HepG2 (cell line): ENCODE measurements around the gene SIRT7. TPM values are rescaled to one million over a fixed set of nuclear protein-coding genes. Genes with fewer than 3 reads are reported as not detected.

Source experiments
- ARID4A ChIP-seq: sonication (generic); formaldehyde crosslinking; IDR thresholded peaks from 2 replicates; pipeline ENCODE4 v1.5.0; 2020; ENCODE audit warnings: mild to moderate bottlenecking, missing genetic modification reagents, borderline replicate concordance
- ARID5B ChIP-seq: IDR thresholded peaks from 2 replicates; pipeline ENCODE4 v1.4.0; 2020; ENCODE audit warnings: mild to moderate bottlenecking, missing genetic modification reagents
- DMTF1 ChIP-seq: sonication (generic); formaldehyde crosslinking; IDR thresholded peaks from 2 replicates; pipeline ENCODE4 v1.4.0; 2020; ENCODE audit warnings: mild to moderate bottlenecking, missing genetic modification reagents
- EED ChIP-seq: sonication (generic); formaldehyde crosslinking; IDR thresholded peaks from 2 replicates; pipeline ENCODE4 v1.5.0; 2020; ENCODE audit warnings: mild to moderate bottlenecking, missing genetic modification reagents
- GTF2F1 ChIP-seq: fragments of 150-350 bp; IDR thresholded peaks from 2 replicates; pipeline ENCODE4 v1.6.1; 2014; ENCODE audit warnings: low read length
- KAT7 ChIP-seq: IDR thresholded peaks from 2 replicates; pipeline ENCODE4 v1.6.1; 2018; ENCODE audit warnings: borderline replicate concordance, missing compliant biosample characterization
- MXI1 ChIP-seq: IDR thresholded peaks from 3 replicates; pipeline ENCODE4 v1.6.1; 2012; ENCODE audit warnings: low read depth, low read length, inconsistent platforms, borderline replicate concordance
- RFXAP ChIP-seq: sonication (generic); formaldehyde crosslinking; IDR thresholded peaks from 2 replicates; pipeline ENCODE4 v1.4.0; 2020; ENCODE audit warnings: missing genetic modification reagents, borderline replicate concordance
- ZNF749 ChIP-seq: sonication (generic); formaldehyde crosslinking; IDR thresholded peaks from 2 replicates; pipeline ENCODE4 v1.8.0; 2022; ENCODE audit warnings: mild to moderate bottlenecking, missing genetic modification reagents, moderate library complexity, borderline replicate concordance
- ZNF816 ChIP-seq: sonication (generic); formaldehyde crosslinking; IDR thresholded peaks from 2 replicates; pipeline ENCODE4 v1.8.0; 2022; ENCODE audit warnings: missing genetic modification reagents, mild to moderate bottlenecking, borderline replicate concordance
- ZSCAN30 ChIP-seq: sonication (generic); formaldehyde crosslinking; IDR thresholded peaks from 2 replicates; pipeline ENCODE4 v1.5.0; 2020; ENCODE audit warnings: mild to moderate bottlenecking, missing genetic modification reagents
- polyA plus RNA-seq, 8 experiments: library from polyadenylated mRNA; depleted of rRNA in 3 of 8; stranded (reverse) in 7 of 8; unstranded in 1 of 8; fragments of >200 nt; fragmentation: Illumina TruSeq in 4 of 8; extraction: Trizol in 4 of 8; gene quantifications; 2 replicates each; pipeline versions ENCODE4 v1.2.1 to v1.2.3, GENCODE V29; 2011 to 2016; ENCODE audit warnings: low read depth in 4 of 8, missing spikeins in 1 of 8, mixed read lengths in 1 of 8; ENCODE audit not compliant: insufficient read depth in 1 of 8
- total RNA-seq, 5 experiments: library from RNA; depleted of rRNA; stranded (reverse); fragments of >200 nt; fragmentation: Illumina TruSeq; extraction: Trizol; gene quantifications; 2 replicates each; pipeline ENCODE4 v1.2.3, GENCODE V29; 2016; ENCODE audit warnings: low read depth in 1 of 5
- TF ChIP-seq, protein P1 (sequence below): sonication (generic); formaldehyde crosslinking; IDR thresholded peaks from 2 replicates; pipeline ENCODE4 v1.5.0; 2020; ENCODE audit warnings: mild to moderate bottlenecking, missing genetic modification reagents
- TF ChIP-seq, protein P2 (sequence below): sonication (generic); formaldehyde crosslinking; IDR thresholded peaks from 2 replicates; pipeline ENCODE4 v1.8.0; 2022; ENCODE audit warnings: missing genetic modification reagents, mild to moderate bottlenecking, inconsistent platforms, borderline replicate concordance

SIRT7 gene
- total and polyA plus RNA-seq, 2 of the 13 experiments (the other 11 are each of a cell fraction or from before 2014, with no cell fraction given), result 8.3 to 24.8 TPM

DNA sequence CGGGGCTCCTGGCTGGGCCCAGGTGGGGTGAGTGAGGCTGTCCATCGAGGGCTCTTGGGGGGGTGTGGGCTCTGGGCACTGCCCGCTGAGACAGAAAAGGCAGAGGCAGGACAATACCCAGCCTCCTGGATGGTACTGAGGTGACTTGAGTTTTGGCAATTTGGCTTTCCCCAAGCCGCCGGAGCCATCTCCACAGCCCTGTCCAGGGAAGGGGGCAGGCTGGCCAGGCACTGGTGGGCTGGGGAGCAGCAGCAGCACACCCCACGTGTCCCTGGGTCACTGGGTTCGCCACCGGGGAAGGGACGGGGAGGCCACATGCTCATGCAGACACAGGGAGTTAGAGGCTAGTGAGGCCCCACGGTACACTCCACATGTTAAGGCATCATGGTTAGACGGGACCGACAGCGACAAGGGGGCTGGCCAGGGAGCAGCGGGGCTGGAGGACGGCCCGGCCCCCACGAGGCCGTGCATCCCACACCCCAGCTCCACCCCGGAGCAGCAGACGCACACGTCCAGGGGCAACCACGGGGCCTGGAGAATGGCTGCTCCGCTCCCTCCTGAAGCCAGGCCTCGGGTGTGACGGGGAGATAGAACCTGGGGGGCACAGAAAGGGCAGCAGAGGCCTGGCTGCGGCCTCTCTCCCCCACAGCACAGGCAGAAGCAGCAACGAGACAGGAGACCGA is 49.8 kb downstream of the SIRT7 start (continued):
- TF ChIP-seq ARID5B (CRISPR knock-in tag) (no peak), MXI1 (peak; percentile 26; the same call in 1 of the 3 replicates), GTF2F1 (no peak), KAT7 (CRISPR knock-in tag) (no peak), ARID4A (CRISPR knock-in tag) (no peak), DMTF1 (no peak), EED (CRISPR knock-in tag) (peak; percentile 90), ZNF816 (0 out of 2 replicates have a peak, but pooled peaks have one; percentile 20), ZSCAN30 (CRISPR knock-in tag) (no peak), ZNF749 (peak; percentile 87), RFXAP (CRISPR knock-in tag) (no peak)
- TF ChIP-seq, protein P1, sequence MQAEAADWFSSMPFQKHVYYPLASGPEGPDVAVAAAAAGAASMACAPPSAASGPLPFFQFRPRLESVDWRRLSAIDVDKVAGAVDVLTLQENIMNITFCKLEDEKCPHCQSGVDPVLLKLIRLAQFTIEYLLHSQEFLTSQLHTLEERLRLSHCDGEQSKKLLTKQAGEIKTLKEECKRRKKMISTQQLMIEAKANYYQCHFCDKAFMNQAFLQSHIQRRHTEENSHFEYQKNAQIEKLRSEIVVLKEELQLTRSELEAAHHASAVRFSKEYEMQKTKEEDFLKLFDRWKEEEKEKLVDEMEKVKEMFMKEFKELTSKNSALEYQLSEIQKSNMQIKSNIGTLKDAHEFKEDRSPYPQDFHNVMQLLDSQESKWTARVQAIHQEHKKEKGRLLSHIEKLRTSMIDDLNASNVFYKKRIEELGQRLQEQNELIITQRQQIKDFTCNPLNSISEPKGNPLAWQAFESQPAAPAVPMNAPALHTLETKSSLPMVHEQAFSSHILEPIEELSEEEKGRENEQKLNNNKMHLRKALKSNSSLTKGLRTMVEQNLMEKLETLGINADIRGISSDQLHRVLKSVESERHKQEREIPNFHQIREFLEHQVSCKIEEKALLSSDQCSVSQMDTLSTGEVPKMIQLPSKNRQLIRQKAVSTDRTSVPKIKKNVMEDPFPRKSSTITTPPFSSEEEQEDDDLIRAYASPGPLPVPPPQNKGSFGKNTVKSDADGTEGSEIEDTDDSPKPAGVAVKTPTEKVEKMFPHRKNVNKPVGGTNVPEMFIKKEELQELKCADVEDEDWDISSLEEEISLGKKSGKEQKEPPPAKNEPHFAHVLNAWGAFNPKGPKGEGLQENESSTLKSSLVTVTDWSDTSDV (CRISPR knock-in tag), result no peak
- TF ChIP-seq, protein P2, sequence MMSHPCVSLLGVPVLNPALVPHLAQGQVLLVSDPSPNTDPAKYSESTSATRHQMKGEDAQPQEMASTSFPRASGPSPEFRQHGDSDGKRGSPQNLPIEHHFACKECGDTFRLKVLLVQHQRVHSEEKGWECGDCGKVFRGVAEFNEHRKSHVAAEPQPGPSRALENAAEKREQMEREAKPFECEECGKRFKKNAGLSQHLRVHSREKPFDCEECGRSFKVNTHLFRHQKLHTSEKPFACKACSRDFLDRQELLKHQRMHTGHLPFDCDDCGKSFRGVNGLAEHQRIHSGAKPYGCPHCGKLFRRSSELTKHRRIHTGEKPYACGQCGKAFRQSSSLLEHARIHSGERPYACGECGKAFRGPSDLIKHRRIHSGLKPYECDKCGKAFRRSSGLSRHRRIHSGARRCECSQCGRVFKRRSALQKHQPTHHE (CRISPR knock-in tag), result 0 out of 2 replicates have a peak, but pooled peaks have one; percentile 20
